Cardiac muscle cell (in vitro differentiated cells and primary cell): Measurements from ENCODE around the gene C1GALT1. TPM values are rescaled to one million over a fixed set of nuclear protein-coding genes. Genes with fewer than 3 reads are reported as not detected.

Experiments
- DNase-seq, 2 donors: peaks; one replicate each; pipeline versions ENCODE4 v3.0.0 to v3.0.0-alpha.2; 2010 to 2017; ENCODE audit warnings: low read depth in 1 of 2, low spot score in 1 of 2
- H3K27ac ChIP-seq: fragments of 200-600 bp; sonication (generic); 2 replicates; pipeline ENCODE4 v1.5.1; 2016
- H3K27me3 ChIP-seq: fragments of 200-600 bp; sonication (generic); 2 replicates; pipeline ENCODE4 v1.6.0; 2016; ENCODE audit warnings: control low read depth
- H3K36me3 ChIP-seq: fragments of 200-600 bp; sonication (generic); 2 replicates; pipeline ENCODE4 v1.5.1; 2016; ENCODE audit warnings: control low read depth
- H3K4me1 ChIP-seq: fragments of 200-600 bp; sonication (generic); 2 replicates; pipeline ENCODE4 v1.8.1; 2017; ENCODE audit warnings: low read depth, mild to moderate bottlenecking, mixed run types
- H3K4me3 ChIP-seq: fragments of 200-600 bp; sonication (generic); 2 replicates; pipeline ENCODE4 v1.5.1; 2016; ENCODE audit warnings: mild to moderate bottlenecking
- H3K9me3 ChIP-seq: fragments of 200-600 bp; sonication (generic); 2 replicates; pipeline ENCODE4 v1.5.1; 2017; ENCODE audit warnings: low read depth, mild to moderate bottlenecking, control low read depth
- polyA plus RNA-seq: library from polyadenylated mRNA; unstranded; fragments of >200 nt; fragmentation: Nextera tagmentation; extraction: Ambion mirVana; gene quantifications from 2 replicates; pipeline ENCODE4 v1.2.1, GENCODE V29; 2016
- total RNA-seq: library from RNA; depleted of rRNA; stranded (reverse); fragments of >200 nt; gene quantifications from 2 replicates; pipeline ENCODE4 v1.2.3, GENCODE V29; 2016
- TF ChIP-seq, protein P1 (sequence below): IDR thresholded peaks from 2 replicates; pipeline ENCODE4 v1.5.1; 2012; ENCODE audit warnings: low read depth, mild to moderate bottlenecking, low read length

C1GALT1 gene
- total and polyA plus RNA-seq, 2 experiments from 2014 or later: 21.9 to 28.6 TPM

DNA sequence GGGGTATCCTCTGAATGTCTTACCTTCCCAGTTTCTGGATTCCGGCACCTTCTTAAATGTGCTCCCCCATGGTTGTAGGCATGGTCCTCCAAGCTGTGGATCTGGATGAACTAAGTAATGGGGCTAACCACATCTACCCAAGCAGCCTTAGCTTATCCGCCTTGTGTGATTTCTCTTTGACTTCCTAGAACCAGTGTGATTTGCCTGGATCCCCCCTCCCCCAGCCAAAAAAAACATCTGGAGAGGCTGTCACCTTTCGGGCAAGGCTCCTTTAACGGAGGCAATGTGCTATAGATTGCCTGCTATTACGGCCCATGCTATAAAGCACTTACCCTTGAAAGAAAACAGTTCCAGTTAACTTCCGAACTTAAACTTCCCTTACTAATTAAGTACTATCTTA is 33.9 kb downstream of the C1GALT1 start:
- Histone ChIP-seq H3K27ac (no peak overlapping the region), H3K9me3 (no peaks in the 10 kb centered on the region), H3K4me3 (no peak overlapping the region), H3K27me3 (no peaks in the 10 kb centered on the region), H3K36me3 (no peaks in the 10 kb centered on the region), H3K4me1 (peaks cover 5% of the 10 kb centered on the region)
- TF ChIP-seq, protein P1, sequence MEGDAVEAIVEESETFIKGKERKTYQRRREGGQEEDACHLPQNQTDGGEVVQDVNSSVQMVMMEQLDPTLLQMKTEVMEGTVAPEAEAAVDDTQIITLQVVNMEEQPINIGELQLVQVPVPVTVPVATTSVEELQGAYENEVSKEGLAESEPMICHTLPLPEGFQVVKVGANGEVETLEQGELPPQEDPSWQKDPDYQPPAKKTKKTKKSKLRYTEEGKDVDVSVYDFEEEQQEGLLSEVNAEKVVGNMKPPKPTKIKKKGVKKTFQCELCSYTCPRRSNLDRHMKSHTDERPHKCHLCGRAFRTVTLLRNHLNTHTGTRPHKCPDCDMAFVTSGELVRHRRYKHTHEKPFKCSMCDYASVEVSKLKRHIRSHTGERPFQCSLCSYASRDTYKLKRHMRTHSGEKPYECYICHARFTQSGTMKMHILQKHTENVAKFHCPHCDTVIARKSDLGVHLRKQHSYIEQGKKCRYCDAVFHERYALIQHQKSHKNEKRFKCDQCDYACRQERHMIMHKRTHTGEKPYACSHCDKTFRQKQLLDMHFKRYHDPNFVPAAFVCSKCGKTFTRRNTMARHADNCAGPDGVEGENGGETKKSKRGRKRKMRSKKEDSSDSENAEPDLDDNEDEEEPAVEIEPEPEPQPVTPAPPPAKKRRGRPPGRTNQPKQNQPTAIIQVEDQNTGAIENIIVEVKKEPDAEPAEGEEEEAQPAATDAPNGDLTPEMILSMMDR: no peak
- DNase-seq: no peak

DNA sequence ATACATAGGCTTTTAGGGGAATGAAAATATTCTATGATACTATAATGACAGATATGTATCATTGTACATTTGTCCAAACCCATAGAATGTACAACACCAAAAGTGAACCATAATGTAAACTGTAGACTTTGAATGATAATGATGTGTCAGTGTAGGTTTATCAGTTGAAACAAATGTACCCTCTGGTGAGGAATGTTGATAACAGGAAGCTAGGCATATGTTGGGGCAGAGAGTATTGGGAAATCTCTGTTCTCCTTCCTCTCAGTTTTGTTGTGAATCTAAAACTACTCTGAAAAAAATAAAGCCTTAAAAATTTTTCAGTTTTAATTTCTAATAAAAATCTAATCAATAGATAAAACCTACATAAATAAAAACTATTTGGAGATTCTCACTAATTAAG is 36.9 kb downstream of the C1GALT1 start:
- Histone ChIP-seq H3K36me3 (no peaks in the 10 kb centered on the region), H3K27ac (no peak overlapping the region), H3K4me3 (no peak overlapping the region), H3K27me3 (no peaks in the 10 kb centered on the region), H3K9me3 (no peaks in the 10 kb centered on the region), H3K4me1 (peaks cover 9% of the 10 kb centered on the region)
- TF ChIP-seq, protein P1: no peak
- DNase-seq: peak in 1 of 2 donors; percentile 42

DNA sequence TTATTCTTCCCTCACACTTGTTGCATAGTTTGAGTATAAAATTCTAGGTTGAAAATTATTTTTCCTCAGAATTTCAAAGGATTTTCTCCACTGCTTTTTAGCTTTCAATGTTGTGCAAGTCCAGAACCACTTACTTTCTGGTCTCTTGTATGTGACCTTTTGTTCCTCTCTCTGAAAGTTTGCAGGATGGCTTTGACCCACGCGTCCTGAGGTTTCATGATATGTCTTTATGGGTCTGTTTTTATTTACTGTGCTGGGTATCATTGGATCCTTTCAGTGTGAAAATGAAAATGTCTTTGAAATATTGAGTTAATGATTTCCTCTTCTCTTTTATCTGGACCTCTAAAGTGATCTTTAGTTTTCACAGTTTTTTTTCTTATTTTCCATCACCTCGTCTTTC is 38.5 kb downstream of the C1GALT1 start:
- Histone ChIP-seq H3K27me3 (no peaks in the 10 kb centered on the region), H3K4me1 (peaks cover 9% of the 10 kb centered on the region), H3K4me3 (no peak overlapping the region), H3K27ac (no peak overlapping the region), H3K9me3 (no peaks in the 10 kb centered on the region), H3K36me3 (no peaks in the 10 kb centered on the region)
- DNase-seq: peak in 1 of 2 donors; percentile 8
- TF ChIP-seq, protein P1: no peak

DNA sequence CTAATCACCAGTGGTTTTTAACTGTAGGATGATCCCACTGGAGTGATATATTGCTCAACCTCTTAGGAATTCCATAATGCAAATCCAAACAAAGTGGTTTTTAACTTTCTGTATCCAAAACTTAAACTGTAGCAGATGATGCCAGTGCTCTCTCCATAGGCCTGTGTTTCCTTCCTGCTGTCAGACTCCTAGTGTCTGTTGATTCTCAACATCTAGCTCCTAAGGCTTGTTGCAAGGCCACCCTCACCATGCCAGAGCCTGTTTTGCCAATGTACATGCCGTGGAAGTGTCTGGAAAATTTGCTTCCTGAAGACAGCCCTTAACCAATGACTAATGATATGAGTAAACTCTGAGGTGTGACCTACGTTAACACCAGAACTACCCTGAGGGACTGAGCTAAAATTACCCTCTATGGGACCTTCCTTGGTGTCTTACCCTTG is 39.3 kb downstream of the C1GALT1 start:
- Histone ChIP-seq H3K27me3 (no peaks in the 10 kb centered on the region), H3K27ac (no peak overlapping the region), H3K36me3 (no peaks in the 10 kb centered on the region), H3K4me3 (no peak overlapping the region), H3K9me3 (no peaks in the 10 kb centered on the region), H3K4me1 (peaks cover 9% of the 10 kb centered on the region)
- TF ChIP-seq, protein P1: no peak
- peak; percentile 18 to 83 for DNase-seq

DNA sequence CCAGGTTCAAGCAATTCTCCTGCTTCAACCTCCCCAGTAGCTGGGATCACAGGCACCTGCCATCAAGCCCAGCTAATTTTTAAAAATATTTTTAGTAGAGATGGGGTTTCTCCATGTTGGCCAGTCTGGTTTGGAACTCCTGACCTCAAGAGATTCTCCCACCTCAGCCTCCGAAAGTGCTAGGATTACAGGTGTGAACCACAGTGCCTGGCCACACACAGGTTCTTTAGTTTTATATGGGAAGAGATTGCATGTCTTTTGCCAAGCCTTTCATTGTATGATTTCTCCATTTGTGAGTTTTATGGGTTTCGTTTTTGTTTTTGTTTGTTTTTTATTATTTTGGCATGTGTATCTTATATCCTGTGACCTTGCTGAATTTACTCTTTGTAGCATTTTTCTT is 40.9 kb downstream of the C1GALT1 start:
- no peaks in the 10 kb centered on the region for H3K9me3 ChIP-seq

More for the DNA sequence above, 40.9 kb downstream of the C1GALT1 start:
- H3K4me1 ChIP-seq: peaks cover 9% of the 10 kb centered on the region
- no peak for DNase-seq
- no peaks in the 10 kb centered on the region for H3K27me3 ChIP-seq
- H3K27ac ChIP-seq: no peak overlapping the region
- H3K4me3 ChIP-seq: no peak overlapping the region
- TF ChIP-seq, protein P1: no peak
- H3K36me3 ChIP-seq: no peaks in the 10 kb centered on the region
